MM.1S (cell line): Measurements from ENCODE around the gene C4BPB.

ENCODE experiments used
- EZH2 ChIP-seq: fragments of 300-600 bp; sonication (generic); optimal IDR thresholded peaks from 2 replicates; pipeline ENCODE3; 2017; ENCODE audit warnings: low read depth, mild to moderate bottlenecking, antibody characterized with exemption, low read length, mixed read lengths
- TF ChIP-seq, protein P1 (sequence below): fragments of 300-600 bp; sonication (generic); IDR thresholded peaks from 2 replicates; pipeline ENCODE4 v1.5.1; 2016; ENCODE audit warnings: antibody characterized with exemption, low read length, mixed read lengths

DNA sequence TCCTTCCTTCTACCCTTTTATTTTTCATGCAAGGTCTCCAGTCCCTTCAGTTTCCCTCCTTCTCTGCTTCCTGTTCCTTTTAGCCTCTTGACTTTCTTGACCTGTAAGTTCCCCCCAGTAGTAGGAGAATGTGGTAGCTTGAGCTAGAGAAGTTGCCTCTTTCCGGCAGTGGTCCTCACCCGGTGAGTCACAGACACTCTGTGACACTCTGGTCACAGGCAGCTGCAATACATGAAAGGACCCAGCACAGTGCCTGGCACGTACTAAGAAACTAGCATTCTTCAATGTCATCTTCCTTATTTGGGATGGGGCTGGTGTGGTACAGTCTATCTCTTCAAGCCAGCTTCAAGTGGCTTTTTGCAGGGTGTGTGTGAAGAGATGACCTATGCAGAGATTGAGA lies 19.6 kb upstream of the C4BPB start:
- TF ChIP-seq, protein P1, sequence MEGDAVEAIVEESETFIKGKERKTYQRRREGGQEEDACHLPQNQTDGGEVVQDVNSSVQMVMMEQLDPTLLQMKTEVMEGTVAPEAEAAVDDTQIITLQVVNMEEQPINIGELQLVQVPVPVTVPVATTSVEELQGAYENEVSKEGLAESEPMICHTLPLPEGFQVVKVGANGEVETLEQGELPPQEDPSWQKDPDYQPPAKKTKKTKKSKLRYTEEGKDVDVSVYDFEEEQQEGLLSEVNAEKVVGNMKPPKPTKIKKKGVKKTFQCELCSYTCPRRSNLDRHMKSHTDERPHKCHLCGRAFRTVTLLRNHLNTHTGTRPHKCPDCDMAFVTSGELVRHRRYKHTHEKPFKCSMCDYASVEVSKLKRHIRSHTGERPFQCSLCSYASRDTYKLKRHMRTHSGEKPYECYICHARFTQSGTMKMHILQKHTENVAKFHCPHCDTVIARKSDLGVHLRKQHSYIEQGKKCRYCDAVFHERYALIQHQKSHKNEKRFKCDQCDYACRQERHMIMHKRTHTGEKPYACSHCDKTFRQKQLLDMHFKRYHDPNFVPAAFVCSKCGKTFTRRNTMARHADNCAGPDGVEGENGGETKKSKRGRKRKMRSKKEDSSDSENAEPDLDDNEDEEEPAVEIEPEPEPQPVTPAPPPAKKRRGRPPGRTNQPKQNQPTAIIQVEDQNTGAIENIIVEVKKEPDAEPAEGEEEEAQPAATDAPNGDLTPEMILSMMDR: no peak
- TF ChIP-seq EZH2: no peak
